Mesothelial cell of epicardium (in vitro differentiated cells): ENCODE results near the gene MAD2L2. TPM values are rescaled to one million over a fixed set of nuclear protein-coding genes. Genes with fewer than 3 reads are reported as not detected.

ENCODE experiments used
- DNase-seq, 2 experiments: peaks; one replicate each; pipeline ENCODE4 v3.0.0; 2021; ENCODE audit warnings: low spot score in 2 of 2; ENCODE audit not compliant: unreplicated experiment in 2 of 2
- H3K27ac Mint-ChIP-seq: 2 replicates; pipeline ENCODE4 v1.8.0; 2021; ENCODE audit warnings: mixed read lengths
- H3K27me3 Mint-ChIP-seq: 2 replicates; pipeline ENCODE4 v1.8.0; 2021; ENCODE audit warnings: low read depth, mixed read lengths
- H3K36me3 Mint-ChIP-seq: 2 replicates; pipeline ENCODE4 v1.8.0; 2021; ENCODE audit warnings: mixed read lengths
- H3K4me1 Mint-ChIP-seq: 2 replicates; pipeline ENCODE4 v1.8.0; 2021; ENCODE audit warnings: mixed read lengths
- H3K4me3 Mint-ChIP-seq: 2 replicates; pipeline ENCODE4 v1.8.0; 2021; ENCODE audit warnings: mild to moderate bottlenecking, moderate library complexity, mixed read lengths
- H3K9me3 Mint-ChIP-seq: 2 replicates; pipeline ENCODE4 v1.8.0; 2021; ENCODE audit warnings: mixed read lengths
- CTCF ChIP-seq: fragments of 200-600 bp; sonication (generic); IDR thresholded peaks from one replicate; pipeline ENCODE4 v1.5.0; 2021; ENCODE audit warnings: antibody characterized with exemption; ENCODE audit not compliant: unreplicated experiment
- total RNA-seq: library from RNA; stranded (reverse); gene quantifications from 3 replicates; pipeline ENCODE4 v1.2.1, GENCODE V29; 2021

The MAD2L2 gene
- total RNA-seq, 1 donor from 2014 or later = 56.3 TPM

GRCh38 chr1:11671205-11671543 lies 9.8 kb downstream of the MAD2L2 start:
- DNase-seq = no peak
- no peaks in the 10 kb centered on the region for H3K27me3 Mint-ChIP-seq
- H3K4me3 Mint-ChIP-seq = no peak overlapping the region
- H3K4me1 Mint-ChIP-seq = no peaks in the 10 kb centered on the region
- H3K9me3 Mint-ChIP-seq = no peaks in the 10 kb centered on the region
- no peak overlapping the region for H3K27ac Mint-ChIP-seq
- peaks cover 6% of the 10 kb centered on the region for H3K36me3 Mint-ChIP-seq
- no peak for TF ChIP-seq CTCF

DNA sequence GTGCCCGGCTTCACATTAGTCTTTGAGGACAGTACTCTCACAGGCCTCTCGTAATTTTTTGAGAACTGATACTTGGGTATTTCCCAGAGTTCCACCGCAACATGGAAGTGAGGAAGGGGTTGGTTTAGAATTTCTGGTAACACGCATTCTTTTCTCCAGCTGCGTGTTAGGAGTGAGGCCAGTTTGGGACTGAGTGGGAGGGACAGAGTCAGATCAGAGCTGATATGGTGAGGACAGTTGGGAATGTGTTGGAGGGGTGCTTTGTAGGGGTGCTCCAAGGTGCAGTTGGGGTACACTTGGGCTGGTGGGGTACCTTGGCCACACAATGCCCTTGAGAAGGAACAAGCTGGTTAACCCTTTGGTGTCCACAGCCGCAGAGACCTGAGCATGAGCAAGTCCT lies 10.2 kb downstream of the MAD2L2 start:
- no peak for TF ChIP-seq CTCF
- Mint-ChIP-seq H3K36me3 (peaks cover 6% of the 10 kb centered on the region), H3K27me3 (no peaks in the 10 kb centered on the region), H3K4me1 (no peaks in the 10 kb centered on the region), H3K27ac (no peak overlapping the region), H3K9me3 (no peaks in the 10 kb centered on the region), H3K4me3 (no peak overlapping the region)
- DNase-seq = no peak

DNA sequence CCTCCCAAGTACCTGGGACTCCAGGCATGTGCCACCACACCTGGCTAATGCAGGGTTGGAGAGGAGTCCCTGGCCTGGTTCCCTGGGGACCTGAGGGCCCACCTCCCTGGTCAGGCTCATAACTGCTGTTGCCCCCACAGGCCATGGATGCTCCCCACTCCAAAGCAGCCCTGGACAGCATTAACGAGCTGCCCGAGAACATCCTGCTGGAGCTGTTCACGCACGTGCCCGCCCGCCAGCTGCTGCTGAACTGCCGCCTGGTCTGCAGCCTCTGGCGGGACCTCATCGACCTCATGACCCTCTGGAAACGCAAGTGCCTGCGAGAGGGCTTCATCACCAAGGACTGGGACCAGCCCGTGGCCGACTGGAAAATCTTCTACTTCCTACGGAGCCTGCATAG lies 12.4 kb downstream of the MAD2L2 start:
- Mint-ChIP-seq H3K27me3 (no peaks in the 10 kb centered on the region), H3K4me1 (no peaks in the 10 kb centered on the region), H3K36me3 (peaks cover 6% of the 10 kb centered on the region), H3K9me3 (no peaks in the 10 kb centered on the region), H3K27ac (no peak overlapping the region), H3K4me3 (no peak overlapping the region)
- no peak for TF ChIP-seq CTCF
- DNase-seq = no peak

GRCh38 chr1:11664336-11665065 lies 16.4 kb downstream of the MAD2L2 start:
- TF ChIP-seq CTCF = no peak
- Mint-ChIP-seq H3K4me3 (peak overlapping the region; percentile 68), H3K9me3 (no peaks in the 10 kb centered on the region), H3K27ac (no peak overlapping the region), H3K27me3 (peaks cover 2% of the 10 kb centered on the region), H3K36me3 (peaks cover 22% of the 10 kb centered on the region), H3K4me1 (no peaks in the 10 kb centered on the region)
- no peak for DNase-seq

DNA sequence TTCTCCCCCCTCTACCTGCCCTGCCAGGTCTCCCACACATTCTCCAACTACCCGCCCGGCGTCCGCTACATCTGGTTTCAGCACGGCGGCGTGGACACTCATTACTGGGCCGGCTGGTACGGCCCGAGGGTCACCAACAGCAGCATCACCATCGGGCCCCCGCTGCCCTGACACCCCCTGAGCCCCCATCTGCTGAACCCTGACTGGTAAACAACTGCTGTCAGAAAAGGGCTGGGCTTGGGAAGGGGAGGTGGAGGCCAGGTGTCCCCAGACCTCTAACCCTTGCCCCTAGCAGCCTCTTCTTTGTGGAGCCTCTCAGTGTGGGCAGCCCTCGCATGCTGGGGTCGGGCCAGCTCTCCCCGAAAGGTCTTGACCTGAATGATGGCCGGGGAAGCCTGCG lies 19.8 kb downstream of the MAD2L2 start:
- Mint-ChIP-seq H3K36me3 (peaks cover 20% of the 10 kb centered on the region), H3K27me3 (peaks cover 2% of the 10 kb centered on the region), H3K9me3 (no peaks in the 10 kb centered on the region), H3K4me3 (no peak overlapping the region), H3K27ac (no peak overlapping the region), H3K4me1 (no peaks in the 10 kb centered on the region)
- no peak for DNase-seq
- TF ChIP-seq CTCF = no peak

DNA sequence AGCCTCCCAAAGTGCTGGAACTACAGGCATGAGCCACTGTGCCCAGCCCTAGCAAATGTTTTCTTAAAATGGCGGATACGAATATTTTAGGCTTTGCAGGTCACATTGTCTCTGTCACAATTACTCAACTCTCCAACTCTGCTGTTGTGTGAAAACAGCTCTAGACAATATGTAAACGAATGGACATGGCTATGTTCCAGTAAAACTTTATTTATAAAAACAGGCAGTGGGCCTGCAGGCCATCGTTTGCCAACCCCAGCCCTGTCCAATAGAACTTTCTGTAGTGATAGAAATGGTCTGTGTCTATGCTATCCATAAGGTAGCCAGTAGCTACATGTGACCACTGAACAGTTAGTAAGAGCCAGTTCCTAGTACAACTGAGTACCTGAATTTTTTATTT lies 21.2 kb downstream of the MAD2L2 start:
- Mint-ChIP-seq H3K27me3 (peaks cover 2% of the 10 kb centered on the region), H3K4me1 (peaks cover 7% of the 10 kb centered on the region), H3K9me3 (no peaks in the 10 kb centered on the region), H3K27ac (no peak overlapping the region), H3K4me3 (no peak overlapping the region), H3K36me3 (peaks cover 20% of the 10 kb centered on the region)
- no peak for DNase-seq
- no peak for TF ChIP-seq CTCF
